PFSK-1 (cell line): ENCODE results near the gene BPIFB1.

Source experiments
- FOXP2 ChIP-seq: optimal IDR thresholded peaks from 2 replicates; pipeline ENCODE3; 2011; ENCODE audit warnings: borderline replicate concordance, control low read depth, inconsistent platforms; ENCODE audit not compliant: insufficient read depth; ENCODE audit errors: extremely low read length, extremely low read depth
- POLR2AphosphoS5 ChIP-seq: IDR thresholded peaks from 2 replicates; pipeline ENCODE4 v1.6.1; 2012; ENCODE audit warnings: low read depth, mild to moderate bottlenecking, control low read depth, low read length, moderate library complexity
- REST ChIP-seq, 2 experiments: IDR thresholded peaks; 2 replicates each; pipeline versions ENCODE4 v1.6.1 to v1.8.0; 2011 to 2012; ENCODE audit warnings: low read depth in 2 of 2, low read length in 2 of 2, control low read depth in 1 of 2, inconsistent platforms in 1 of 2, mild to moderate bottlenecking in 1 of 2, moderate library complexity in 1 of 2; ENCODE audit not compliant: insufficient read depth in 1 of 2
- SIN3A ChIP-seq: IDR thresholded peaks from 2 replicates; pipeline ENCODE4 v1.6.1; 2012; ENCODE audit warnings: mild to moderate bottlenecking, low read length, moderate library complexity, borderline replicate concordance; ENCODE audit not compliant: insufficient read depth
- TAF1 ChIP-seq: IDR thresholded peaks from 2 replicates; pipeline ENCODE4 v1.6.1; 2012; ENCODE audit warnings: low read length, control low read depth, borderline replicate concordance; ENCODE audit not compliant: insufficient read depth

Gene BPIFB1

GRCh38 chr20:33263784-33264183, 19.2 kb upstream of the BPIFB1 start:
- TF ChIP-seq POLR2AphosphoS5 (no peak), TAF1 (no peak), FOXP2 (no peak), SIN3A (no peak), REST (IDR thresholded peaks at IDR 0.05; ENCODE audit: insufficient read depth in 1 of 2, low read depth in 2 of 2, low read length in 2 of 2) (no peak)

- TF ChIP-seq TAF1 = no peak
- TF ChIP-seq POLR2AphosphoS5 = no peak
- no peak for TF ChIP-seq SIN3A
- no peak for TF ChIP-seq FOXP2
- no peak for TF ChIP-seq REST (IDR thresholded peaks at IDR 0.05; ENCODE audit: insufficient read depth in 1 of 2, low read depth in 2 of 2, low read length in 2 of 2)
Observed at GRCh38 chr20:33267701-33268100, 15.3 kb upstream of the BPIFB1 start.

- no peak for TF ChIP-seq SIN3A
- TF ChIP-seq REST (IDR thresholded peaks at IDR 0.05; ENCODE audit: insufficient read depth in 1 of 2, low read depth in 2 of 2, low read length in 2 of 2) = no peak
- no peak for TF ChIP-seq FOXP2
- TF ChIP-seq TAF1 = no peak
- no peak for TF ChIP-seq POLR2AphosphoS5
Observed at GRCh38 chr20:33272155-33272873, 10.7 kb upstream of the BPIFB1 start.

- TF ChIP-seq REST (IDR thresholded peaks at IDR 0.05; ENCODE audit: insufficient read depth in 1 of 2, low read depth in 2 of 2, low read length in 2 of 2) = no peak
- TF ChIP-seq POLR2AphosphoS5 = no peak
- TF ChIP-seq SIN3A = no peak
- TF ChIP-seq FOXP2 = no peak
- TF ChIP-seq TAF1 = no peak
Observed at GRCh38 chr20:33273117-33273851, 9.7 kb upstream of the BPIFB1 start.

- TF ChIP-seq FOXP2 = no peak
- TF ChIP-seq SIN3A = no peak
- no peak for TF ChIP-seq TAF1
- no peak for TF ChIP-seq POLR2AphosphoS5
- no peak for TF ChIP-seq REST (IDR thresholded peaks at IDR 0.05; ENCODE audit: insufficient read depth in 1 of 2, low read depth in 2 of 2, low read length in 2 of 2)
Observed at GRCh38 chr20:33275215-33275614, 7.8 kb upstream of the BPIFB1 start.
